Right lobe of liver (tissue), 6 donors: Measurements from ENCODE around the gene AVPR2. TPM values are rescaled to one million over a fixed set of nuclear protein-coding genes. Genes with fewer than 3 reads are reported as not detected.

ENCODE experiments used
- ATAC-seq, 4 donors: fragments of 200-7000 bp; cut with Tn5 transposase; one replicate each; pipeline ENCODE4 v1.9.1; 2020; ENCODE audit warnings: mild to moderate bottlenecking in 4 of 4, moderate library complexity in 4 of 4
- DNase-seq, 3 donors: peaks; one replicate each; pipeline ENCODE4 v3.0.0-alpha.2; 2020
- H3K27ac ChIP-seq, 3 donors: fragments of 200-600 bp; one replicate each; pipeline ENCODE4 v1.8.0; 2022
- H3K27me3 ChIP-seq, 2 donors: fragments of 200-600 bp; one replicate each; pipeline ENCODE4 v1.8.0; 2022
- H3K36me3 ChIP-seq, 4 donors: fragments of 200-600 bp; sonication (generic) in 1 of 4; one replicate each; pipeline versions ENCODE4 v1.5.1 to v1.8.0; 2017 to 2022; ENCODE audit warnings: control low read depth in 1 of 4
- H3K4me1 ChIP-seq, 4 donors: fragments of 200-600 bp; sonication (generic) in 1 of 4; one replicate each; pipeline versions ENCODE4 v1.5.1 to v1.8.0; 2017 to 2022; ENCODE audit warnings: control low read depth in 1 of 4
- H3K4me3 ChIP-seq, 3 donors: fragments of 200-600 bp; one replicate each; pipeline ENCODE4 v1.8.0; 2022
- H3K9me3 ChIP-seq, 4 donors: fragments of 200-600 bp; sonication (generic) in 1 of 4; one replicate each; pipeline versions ENCODE4 v1.5.1 to v1.8.0; 2017 to 2022; ENCODE audit warnings: control low read depth in 1 of 4
- POLR2A ChIP-seq: fragments of 450-650 bp; IDR thresholded peaks from one replicate; pipeline ENCODE4 v1.6.1; 2017; ENCODE audit warnings: antibody characterized with exemption, mild to moderate bottlenecking
- WGBS: methylation state at CpG from one replicate; pipeline ENCODE4 v1.1.6; 2018; ENCODE audit warnings: low coverage, low lambda C conversion rate; ENCODE audit not compliant: insufficient coverage; ENCODE audit errors: missing lambda C conversion rate; 5-methylcytosine and 5-hydroxymethylcytosine counted together
- intact Hi-C, 2 donors: fragments of 100-400 bp; cut with DNase I; formaldehyde crosslinking; loops; one replicate each; pipeline versions ENCODE4 v1.11.2 to v1.14.1; 2022
- total RNA-seq, 6 experiments: library from RNA; depleted of rRNA in 2 of 6; stranded (reverse); fragments of >200 nt in 2 of 6; fragmentation: NEBNext Ultra II Directional in 3 of 6; extraction: Animal tissue kit (Norgen Biotek cat#: 25700) in 3 of 6; gene quantifications; one replicate each; pipeline versions ENCODE4 v1.1.0 to v1.2.4, GENCODE V29; 2016 to 2023
- TF ChIP-seq, protein P1 (sequence below), 4 donors: fragments of 200-600 bp in 3 of 4; fragments of 450-650 bp in 1 of 4; IDR thresholded peaks; one replicate each; pipeline versions ENCODE4 v1.5.1 to v1.8.0; 2016 to 2022; ENCODE audit warnings: antibody characterized with exemption in 4 of 4, mild to moderate bottlenecking in 2 of 4
- donor health status: DM: no; HTN: yes; CAD: no.
- donor health status: DM: no; HTN: no; CAD: no.
- donor health status: DM: no; HTN: no; CAD: no.
- donor health status: DM: no; HTN: yes; CAD: no.
- donor health status: DM: no; HTN: yes; CAD: no.

Gene AVPR2
- total RNA-seq, 6 experiments from 2014 or later = 0.31 TPM; not detected in 5

DNA sequence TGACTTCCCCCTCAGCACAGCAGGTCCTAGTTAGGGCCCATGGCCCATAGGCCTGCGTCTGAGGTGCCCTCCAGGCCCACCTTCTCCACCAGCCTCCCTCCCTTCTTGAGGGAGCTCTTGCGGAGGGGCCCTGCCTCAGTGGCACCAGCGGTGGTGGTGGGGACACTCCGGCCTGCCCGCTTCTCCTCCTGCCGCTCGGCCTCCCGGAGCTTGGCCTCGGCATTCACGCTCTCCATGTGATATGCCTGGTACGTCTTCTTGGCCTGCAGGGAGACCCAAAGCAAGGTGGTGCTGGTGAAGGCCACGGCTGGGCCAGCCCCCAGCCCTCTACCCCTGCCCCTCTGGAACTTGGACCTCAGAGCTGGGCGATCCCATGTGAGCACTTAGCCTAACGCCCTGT, 16.1 kb downstream of the AVPR2 start:
- no peaks in the 10 kb centered on the region for H3K36me3 ChIP-seq
- intact Hi-C loops = no loop called here
- no peak overlapping the region for H3K4me3 ChIP-seq
- ATAC-seq (no peak), DNase-seq (peak in 1 of 3 donors; percentile 39)
- H3K9me3 ChIP-seq = no peaks in the 10 kb centered on the region
- no peaks in the 10 kb centered on the region for H3K4me1 ChIP-seq
- TF ChIP-seq POLR2A = no peak
- TF ChIP-seq, protein P1, sequence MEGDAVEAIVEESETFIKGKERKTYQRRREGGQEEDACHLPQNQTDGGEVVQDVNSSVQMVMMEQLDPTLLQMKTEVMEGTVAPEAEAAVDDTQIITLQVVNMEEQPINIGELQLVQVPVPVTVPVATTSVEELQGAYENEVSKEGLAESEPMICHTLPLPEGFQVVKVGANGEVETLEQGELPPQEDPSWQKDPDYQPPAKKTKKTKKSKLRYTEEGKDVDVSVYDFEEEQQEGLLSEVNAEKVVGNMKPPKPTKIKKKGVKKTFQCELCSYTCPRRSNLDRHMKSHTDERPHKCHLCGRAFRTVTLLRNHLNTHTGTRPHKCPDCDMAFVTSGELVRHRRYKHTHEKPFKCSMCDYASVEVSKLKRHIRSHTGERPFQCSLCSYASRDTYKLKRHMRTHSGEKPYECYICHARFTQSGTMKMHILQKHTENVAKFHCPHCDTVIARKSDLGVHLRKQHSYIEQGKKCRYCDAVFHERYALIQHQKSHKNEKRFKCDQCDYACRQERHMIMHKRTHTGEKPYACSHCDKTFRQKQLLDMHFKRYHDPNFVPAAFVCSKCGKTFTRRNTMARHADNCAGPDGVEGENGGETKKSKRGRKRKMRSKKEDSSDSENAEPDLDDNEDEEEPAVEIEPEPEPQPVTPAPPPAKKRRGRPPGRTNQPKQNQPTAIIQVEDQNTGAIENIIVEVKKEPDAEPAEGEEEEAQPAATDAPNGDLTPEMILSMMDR (IDR thresholded peaks at IDR 0.05) = no peak
- WGBS = 78% methylated on average over 6 of the region's 14 CpGs
- no peak overlapping the region for H3K27ac ChIP-seq
- H3K27me3 ChIP-seq = no peaks in the 10 kb centered on the region

DNA sequence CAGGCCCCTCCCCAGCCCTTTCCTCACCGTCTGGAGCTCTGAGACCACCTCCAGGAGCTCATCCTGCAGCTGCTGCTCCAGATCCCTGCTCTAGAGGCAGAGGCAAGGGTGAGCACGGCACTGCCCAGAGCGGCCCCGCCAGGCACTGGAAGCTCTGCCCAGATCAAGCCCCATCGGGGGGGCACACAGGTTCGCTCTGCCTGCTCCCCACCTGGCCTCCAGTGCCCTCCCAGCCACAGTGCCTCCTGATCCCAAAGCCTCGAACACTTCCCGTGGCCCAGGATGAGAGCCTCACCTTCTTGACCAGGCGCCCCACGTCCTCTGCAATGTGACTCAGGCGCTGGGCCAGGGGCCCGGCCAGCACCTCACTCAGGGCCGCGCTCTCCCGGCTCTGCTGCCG, 16.6 kb downstream of the AVPR2 start:
- DNase-seq (no peak), ATAC-seq (no peak)
- no peaks in the 10 kb centered on the region for H3K4me1 ChIP-seq
- no peak overlapping the region for H3K27ac ChIP-seq
- H3K4me3 ChIP-seq = no peak overlapping the region
- H3K36me3 ChIP-seq = no peaks in the 10 kb centered on the region
- no peaks in the 10 kb centered on the region for H3K27me3 ChIP-seq
- H3K9me3 ChIP-seq = no peaks in the 10 kb centered on the region
- intact Hi-C loops = no loop called here
- no peak for TF ChIP-seq POLR2A
- TF ChIP-seq, protein P1 (IDR thresholded peaks at IDR 0.05) = no peak
- no CpG with 5 or more reads among the region's 16 CpGs for WGBS

DNA sequence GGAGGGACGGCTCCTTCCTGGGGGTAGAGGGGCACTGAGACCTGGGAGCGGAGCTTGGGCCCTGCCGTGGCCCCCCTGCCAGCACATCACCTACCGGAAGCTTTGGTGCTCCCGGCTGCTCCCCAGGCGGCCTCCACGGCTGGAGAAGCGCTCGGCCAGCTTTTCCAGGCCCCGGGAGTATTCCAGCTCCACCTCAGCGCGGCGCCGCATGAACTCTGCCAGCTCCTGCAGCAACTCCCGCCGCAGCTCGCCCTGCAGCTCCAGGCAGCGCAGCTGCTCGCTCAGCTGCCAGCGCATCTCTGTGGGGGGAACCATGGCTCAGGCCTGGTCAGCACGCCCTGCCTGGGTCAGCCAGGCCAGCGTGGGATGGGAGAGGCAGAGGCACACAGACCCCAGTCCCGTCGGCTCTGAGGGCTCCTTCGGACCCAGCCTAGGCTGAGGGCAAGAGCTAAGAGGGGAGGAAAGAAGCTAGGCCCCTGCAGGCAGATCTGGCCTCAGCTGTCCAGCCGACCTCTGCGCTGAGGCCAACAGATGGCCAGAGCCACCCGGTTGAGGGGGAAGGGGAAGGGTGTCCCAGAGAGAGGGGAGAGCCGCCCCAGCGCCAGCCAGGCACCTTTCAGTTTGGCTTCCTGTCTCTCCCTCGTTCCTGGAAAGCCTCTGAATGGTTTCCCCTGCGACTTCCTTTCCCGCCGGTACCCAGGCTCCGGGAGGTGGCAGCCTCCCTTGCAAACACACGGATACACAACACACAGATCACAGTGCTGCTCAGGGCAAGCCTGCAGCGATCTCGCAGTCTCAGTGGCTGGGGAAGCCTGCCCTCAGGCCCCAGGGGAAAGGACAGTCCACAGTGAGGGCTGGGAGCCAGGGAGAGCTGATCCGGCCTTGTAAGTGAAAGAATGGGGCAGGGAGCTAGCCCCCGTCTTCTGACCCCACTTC, 17.3 kb downstream of the AVPR2 start:
- DNase-seq = peak in 1 of 3 donors; percentile 28
- ATAC-seq = peak in 1 of 4 donors; percentile 10
- Histone ChIP-seq H3K27ac (no peak overlapping the region), H3K27me3 (no peaks in the 10 kb centered on the region), H3K9me3 (no peaks in the 10 kb centered on the region), H3K36me3 (no peaks in the 10 kb centered on the region), H3K4me1 (no peaks in the 10 kb centered on the region), H3K4me3 (no peak overlapping the region)
- 20% methylated on average over 4 of the region's 40 CpGs for WGBS
- intact Hi-C loops = no loop called here
- no peak for TF ChIP-seq POLR2A
- TF ChIP-seq, protein P1 (IDR thresholded peaks at IDR 0.05) = no peak

DNA sequence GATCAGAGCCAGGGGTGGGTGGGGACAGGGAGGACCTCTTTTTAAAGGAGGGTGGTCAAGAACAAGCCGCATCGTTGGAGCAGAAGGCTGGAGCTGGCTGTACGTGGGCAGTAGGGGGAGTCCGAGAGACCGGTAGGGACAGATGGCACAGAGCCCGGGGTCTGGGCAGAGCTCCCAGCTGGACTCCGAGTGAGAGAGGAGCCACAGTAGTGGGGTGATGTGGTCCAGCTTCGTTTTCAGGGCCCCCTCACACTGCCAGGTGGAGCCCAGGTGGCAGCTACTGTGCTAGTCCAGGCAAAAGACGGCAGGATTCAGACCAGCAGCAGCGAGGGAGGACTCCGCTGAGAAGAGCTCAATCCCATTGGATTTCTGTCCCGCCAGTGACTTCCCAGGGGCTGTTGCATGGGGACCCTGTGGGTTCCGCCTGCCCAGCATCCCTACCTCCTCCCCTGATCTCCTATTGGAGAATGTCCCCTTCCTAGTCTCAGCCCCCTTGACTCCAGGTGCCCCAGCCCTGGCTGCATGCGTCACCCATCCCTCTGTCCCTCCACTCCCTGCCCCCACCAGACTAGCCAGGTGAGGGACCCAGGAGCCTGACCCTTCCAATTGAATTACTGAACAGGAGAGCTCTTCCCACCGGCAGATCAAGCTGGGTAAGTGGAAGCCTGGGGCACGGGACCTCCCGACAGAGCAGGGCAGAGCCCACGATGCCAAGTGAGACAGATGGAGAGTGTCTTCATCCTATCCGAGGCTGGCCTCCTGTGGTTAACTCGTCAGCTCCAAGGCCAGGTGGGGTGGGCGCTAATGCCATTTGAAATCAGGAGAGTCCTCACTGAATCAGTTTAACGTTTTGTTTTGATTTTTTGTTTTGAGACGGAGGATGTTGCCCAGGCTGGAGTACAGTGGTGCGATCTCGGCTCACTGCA, 18.7 kb downstream of the AVPR2 start:
- ATAC-seq = peak; percentile 73 to 79 (median 76)
- no peaks in the 10 kb centered on the region for H3K36me3 ChIP-seq
- H3K4me3 ChIP-seq = no peak overlapping the region
- H3K4me1 ChIP-seq = no peaks in the 10 kb centered on the region
- peak; percentile 83 to 85 (median 84) for DNase-seq
- intact Hi-C loops = no loop called here
- TF ChIP-seq, protein P1 (IDR thresholded peaks at IDR 0.05) = peak; percentile 28 to 71 (median 63)
- TF ChIP-seq POLR2A = no peak
- WGBS = 57% methylated on average over 7 of the region's 25 CpGs
- no peaks in the 10 kb centered on the region for H3K9me3 ChIP-seq
- H3K27ac ChIP-seq = no peak overlapping the region
- no peaks in the 10 kb centered on the region for H3K27me3 ChIP-seq
